Measurements from ENCODE around the gene ALDH3A2.

ALDH3A2 gene

GRCh38 chr17:19716108-19717030 is 67.8 kb downstream of the ALDH3A2 start, which contains the start of gene SLC47A2:
TSS of gene SLC47A2 (minus strand) at chr17:19716584. CDS start at chr17:19716555, 29 bp downstream.
- Histone ChIP-seq H3K4me2 (no peak within 1 kb of the TSS), H3K4me1 (ENCODE audit: low read depth, poor library complexity, severe bottlenecking) (no peaks in the 10 kb centered on the region), H3K36me3 (ENCODE audit: insufficient read depth) (no peaks in the 10 kb centered on the region), H3K27ac (no peak within 1 kb of the TSS), H3K4me3 (IDR thresholded peaks at IDR 0.05; ENCODE audit: insufficient read depth, low read depth, low read length) (no peak within 1 kb of the TSS), H3K27me3 (ENCODE audit: insufficient read depth, low read depth) (no peaks in the 10 kb centered on the region), H3K79me2 (ENCODE audit: insufficient read depth, low read depth) (no peaks in the 10 kb centered on the region), H3K9ac (no peak within 1 kb of the TSS), H4K20me1 (ENCODE audit: insufficient read depth) (no peaks in the 10 kb centered on the region), H2AFZ (ENCODE audit: low read depth) (no peak within 1 kb of the TSS)
- TF ChIP-seq, protein P1, sequence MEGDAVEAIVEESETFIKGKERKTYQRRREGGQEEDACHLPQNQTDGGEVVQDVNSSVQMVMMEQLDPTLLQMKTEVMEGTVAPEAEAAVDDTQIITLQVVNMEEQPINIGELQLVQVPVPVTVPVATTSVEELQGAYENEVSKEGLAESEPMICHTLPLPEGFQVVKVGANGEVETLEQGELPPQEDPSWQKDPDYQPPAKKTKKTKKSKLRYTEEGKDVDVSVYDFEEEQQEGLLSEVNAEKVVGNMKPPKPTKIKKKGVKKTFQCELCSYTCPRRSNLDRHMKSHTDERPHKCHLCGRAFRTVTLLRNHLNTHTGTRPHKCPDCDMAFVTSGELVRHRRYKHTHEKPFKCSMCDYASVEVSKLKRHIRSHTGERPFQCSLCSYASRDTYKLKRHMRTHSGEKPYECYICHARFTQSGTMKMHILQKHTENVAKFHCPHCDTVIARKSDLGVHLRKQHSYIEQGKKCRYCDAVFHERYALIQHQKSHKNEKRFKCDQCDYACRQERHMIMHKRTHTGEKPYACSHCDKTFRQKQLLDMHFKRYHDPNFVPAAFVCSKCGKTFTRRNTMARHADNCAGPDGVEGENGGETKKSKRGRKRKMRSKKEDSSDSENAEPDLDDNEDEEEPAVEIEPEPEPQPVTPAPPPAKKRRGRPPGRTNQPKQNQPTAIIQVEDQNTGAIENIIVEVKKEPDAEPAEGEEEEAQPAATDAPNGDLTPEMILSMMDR (conservative IDR thresholded peaks at IDR 0.05; ENCODE audit: low read depth, low read length): no peak

DNA sequence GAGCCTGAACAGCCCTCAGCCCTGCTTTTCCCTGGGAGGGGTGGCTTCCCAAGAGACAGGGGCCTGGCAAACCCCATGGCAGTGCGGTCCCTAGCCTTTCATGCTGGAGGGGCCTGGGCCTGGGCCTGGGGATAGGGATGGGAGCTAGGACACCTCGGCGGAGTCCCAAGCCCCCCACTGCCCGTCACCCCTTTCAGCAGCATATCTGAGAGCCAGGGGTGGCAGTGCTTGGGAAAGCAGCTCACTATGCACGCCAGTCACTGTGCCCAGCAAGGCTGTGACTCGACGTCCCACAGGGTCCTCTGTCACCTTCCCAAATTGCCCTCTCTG is 68.4 kb downstream of the ALDH3A2 start:
- no peaks in the 10 kb centered on the region for H3K4me1 ChIP-seq (ENCODE audit: low read depth, poor library complexity, severe bottlenecking)
- H3K27me3 ChIP-seq (ENCODE audit: insufficient read depth, low read depth): no peaks in the 10 kb centered on the region
- no peak overlapping the region for H3K27ac ChIP-seq
- H3K4me3 ChIP-seq (IDR thresholded peaks at IDR 0.05; ENCODE audit: insufficient read depth, low read depth, low read length): no peak overlapping the region
- H3K9ac ChIP-seq: no peak overlapping the region
- TF ChIP-seq, protein P1 (conservative IDR thresholded peaks at IDR 0.05; ENCODE audit: low read depth, low read length): no peak
- H4K20me1 ChIP-seq (ENCODE audit: insufficient read depth): no peaks in the 10 kb centered on the region
- no peaks in the 10 kb centered on the region for H3K79me2 ChIP-seq (ENCODE audit: insufficient read depth, low read depth)
- no peaks in the 10 kb centered on the region for H3K36me3 ChIP-seq (ENCODE audit: insufficient read depth)
- H2AFZ ChIP-seq (ENCODE audit: low read depth): no peak overlapping the region
- no peak overlapping the region for H3K4me2 ChIP-seq

DNA sequence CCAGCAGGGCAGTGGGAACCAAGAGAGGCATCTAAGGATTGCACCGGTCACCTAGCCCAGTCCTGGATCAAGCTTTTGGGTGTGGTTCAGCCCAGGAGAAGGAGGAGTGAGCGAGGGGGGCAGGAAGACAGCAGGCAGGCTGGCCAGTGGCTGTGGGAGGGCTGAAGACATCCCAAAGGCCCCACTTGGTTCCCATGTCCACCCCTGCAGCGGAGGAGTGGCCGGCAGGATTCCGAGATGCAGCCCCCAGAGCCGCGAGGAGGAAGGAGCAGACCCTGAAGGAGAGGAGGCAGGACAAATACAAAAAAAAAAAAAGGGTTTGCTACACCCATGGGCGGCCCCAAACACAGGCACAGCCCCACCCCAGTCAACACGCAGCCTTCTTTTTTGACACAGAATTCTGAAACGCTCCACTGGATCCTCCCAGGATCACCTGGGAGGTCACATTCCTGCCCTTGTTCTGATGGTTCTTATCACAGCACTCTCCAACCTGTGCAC is 68.9 kb downstream of the ALDH3A2 start:
- Histone ChIP-seq H4K20me1 (ENCODE audit: insufficient read depth) (no peaks in the 10 kb centered on the region), H3K4me2 (no peak overlapping the region), H3K36me3 (ENCODE audit: insufficient read depth) (no peaks in the 10 kb centered on the region), H3K9ac (no peak overlapping the region), H3K4me3 (IDR thresholded peaks at IDR 0.05; ENCODE audit: insufficient read depth, low read depth, low read length) (no peak overlapping the region), H2AFZ (ENCODE audit: low read depth) (no peak overlapping the region), H3K79me2 (ENCODE audit: insufficient read depth, low read depth) (no peaks in the 10 kb centered on the region), H3K4me1 (ENCODE audit: low read depth, poor library complexity, severe bottlenecking) (no peaks in the 10 kb centered on the region), H3K27ac (no peak overlapping the region), H3K27me3 (ENCODE audit: insufficient read depth, low read depth) (no peaks in the 10 kb centered on the region)
- TF ChIP-seq, protein P1 (conservative IDR thresholded peaks at IDR 0.05; ENCODE audit: low read depth, low read length): no peak

- no peak overlapping the region for H2AFZ ChIP-seq (ENCODE audit: low read depth)
- H3K4me3 ChIP-seq (IDR thresholded peaks at IDR 0.05; ENCODE audit: insufficient read depth, low read depth, low read length): no peak overlapping the region
- TF ChIP-seq, protein P1 (conservative IDR thresholded peaks at IDR 0.05; ENCODE audit: low read depth, low read length): no peak
- H3K4me2 ChIP-seq: no peak overlapping the region
- H3K9ac ChIP-seq: no peak overlapping the region
- no peaks in the 10 kb centered on the region for H3K4me1 ChIP-seq (ENCODE audit: low read depth, poor library complexity, severe bottlenecking)
- no peaks in the 10 kb centered on the region for H3K36me3 ChIP-seq (ENCODE audit: insufficient read depth)
- no peak overlapping the region for H3K27ac ChIP-seq
- no peaks in the 10 kb centered on the region for H3K79me2 ChIP-seq (ENCODE audit: insufficient read depth, low read depth)
- H4K20me1 ChIP-seq (ENCODE audit: insufficient read depth): no peaks in the 10 kb centered on the region
- H3K27me3 ChIP-seq (ENCODE audit: insufficient read depth, low read depth): no peaks in the 10 kb centered on the region
Observed at GRCh38 chr17:19718041-19718612, 69.6 kb downstream of the ALDH3A2 start.

Measured in KMS-11 (cell line).